Measurements from ENCODE around the gene TXNDC16. TPM values are rescaled to one million over a fixed set of nuclear protein-coding genes. Genes with fewer than 3 reads are reported as not detected.

The TXNDC16 gene
- total RNA-seq, 3 donors from 2014 or later: 8.6 to 10.3 (median 9.7) TPM

- DNase-seq (no peak), ATAC-seq (peak; percentile 70)
- no peak for TF ChIP-seq CTCF (IDR thresholded peaks at IDR 0.05)
- H3K36me3 ChIP-seq (ENCODE audit: low read depth): no peaks in the 10 kb centered on the region
- no peaks in the 10 kb centered on the region for H3K9me3 ChIP-seq
- intact Hi-C loops (cut with DNase I, micrococcal nuclease): no loop called here
- peaks cover 2% of the 10 kb centered on the region for H3K4me1 ChIP-seq (ENCODE audit: low read depth)
- no peak overlapping the region for H3K4me3 ChIP-seq
These were observed 30.3 kb downstream of the TXNDC16 start for GRCh38 chr14:52522033-52522432.

- intact Hi-C loops (cut with DNase I, micrococcal nuclease): no loop called here
- H3K9me3 ChIP-seq: no peaks in the 10 kb centered on the region
- DNase-seq (no peak), ATAC-seq (peak; percentile 39)
- H3K4me3 ChIP-seq: no peak overlapping the region
- H3K4me1 ChIP-seq (ENCODE audit: low read depth): no peaks in the 10 kb centered on the region
- no peak for TF ChIP-seq CTCF (IDR thresholded peaks at IDR 0.05)
- no peaks in the 10 kb centered on the region for H3K36me3 ChIP-seq (ENCODE audit: low read depth)
These were observed 38.1 kb downstream of the TXNDC16 start for GRCh38 chr14:52514046-52514811.

- no peak for TF ChIP-seq CTCF (IDR thresholded peaks at IDR 0.05)
- no peaks in the 10 kb centered on the region for H3K4me1 ChIP-seq (ENCODE audit: low read depth)
- intact Hi-C loops (cut with DNase I, micrococcal nuclease): no loop called here
- ATAC-seq: no peak
- H3K4me3 ChIP-seq: no peak overlapping the region
- no peaks in the 10 kb centered on the region for H3K9me3 ChIP-seq
- no peak for DNase-seq
- H3K36me3 ChIP-seq (ENCODE audit: low read depth): no peaks in the 10 kb centered on the region
These were observed 39.1 kb downstream of the TXNDC16 start for GRCh38 chr14:52513249-52513648.

- Histone ChIP-seq H3K9me3 (peaks cover 11% of the 10 kb centered on the region), H3K4me1 (ENCODE audit: low read depth) (no peaks in the 10 kb centered on the region), H3K36me3 (ENCODE audit: low read depth) (no peaks in the 10 kb centered on the region), H3K4me3 (no peak overlapping the region)
- intact Hi-C loops (cut with DNase I, micrococcal nuclease): no loop called here
- TF ChIP-seq CTCF (IDR thresholded peaks at IDR 0.05): no peak
- no peak for DNase-seq
- no peak for ATAC-seq
These were observed 57.9 kb downstream of the TXNDC16 start for GRCh38 chr14:52494444-52494843.

GRCh38 chr14:52485350-52485960 lies 66.8 kb downstream of the TXNDC16 start:
- no peaks in the 10 kb centered on the region for H3K9me3 ChIP-seq
- H3K4me1 ChIP-seq (ENCODE audit: low read depth): no peaks in the 10 kb centered on the region
- no peak overlapping the region for H3K4me3 ChIP-seq
- intact Hi-C loops (cut with DNase I, micrococcal nuclease): no loop called here
- no peaks in the 10 kb centered on the region for H3K36me3 ChIP-seq (ENCODE audit: low read depth)
- ATAC-seq: peak; percentile 76
- no peak for DNase-seq
- no peak for TF ChIP-seq CTCF (IDR thresholded peaks at IDR 0.05)
